ENCODE results near the gene COPS9. TPM values are rescaled to one million over a fixed set of nuclear protein-coding genes. Genes with fewer than 3 reads are reported as not detected.

The COPS9 gene
- total and polyA plus RNA-seq, 2 donors (not counting 1 experiment from before 2014, with no cell fraction given) = 48.7 to 69.9 TPM

GRCh38 chr2:240123821-240124650 is 12.1 kb downstream of the COPS9 start:
- no peaks in the 10 kb centered on the region for H3K4me1 ChIP-seq (ENCODE audit: control insufficient read depth in 2 of 2, insufficient read depth in 2 of 2, low read length in 2 of 2)
- H3K9ac ChIP-seq (ENCODE audit: low read length) = no peak overlapping the region
- no peaks in the 10 kb centered on the region for H3K9me3 ChIP-seq (ENCODE audit: control extremely low read depth in 1 of 3, control insufficient read depth in 2 of 3, insufficient read depth in 1 of 3, low read length in 2 of 3)
- H3K27ac ChIP-seq (ENCODE audit: low read length in 2 of 2) = no peak overlapping the region
- no peaks in the 10 kb centered on the region for H3K27me3 Mint-ChIP-seq
- TF ChIP-seq CTCF (IDR thresholded peaks at IDR 0.05) (no peak), EZH2 (IDR thresholded peaks at IDR 0.05; ENCODE audit: borderline replicate concordance, insufficient read depth, low read depth, low read length, poor library complexity, severe bottlenecking) (no peak)
- WGBS (ENCODE audit: insufficient coverage) = 93% methylated on average over 12 of the region's 24 CpGs
- no peak overlapping the region for H3K4me2 ChIP-seq (replicated peaks; ENCODE audit: low read depth, low read length, poor library complexity, severe bottlenecking)
- no peaks in the 10 kb centered on the region for H3K9me3 Mint-ChIP-seq (ENCODE audit: insufficient read depth)
- ChIA-PET POLR2A (no interaction called here), CTCF (no interaction called here)
- no peak overlapping the region for H3K27ac Mint-ChIP-seq
- no peak overlapping the region for H2AFZ ChIP-seq (ENCODE audit: insufficient read depth, low read depth, low read length, poor library complexity, severe bottlenecking)
- DNase-seq (no peak), ATAC-seq (ENCODE audit: low read depth) (no peak)
- no peak overlapping the region for H3K4me3 ChIP-seq (ENCODE audit: control extremely low read depth in 1 of 5, extremely low read depth in 1 of 5, insufficient read depth in 1 of 5, low read depth in 2 of 5, low read length in 4 of 5)
- no peaks in the 10 kb centered on the region for H4K20me1 ChIP-seq (ENCODE audit: control insufficient read depth, insufficient read depth, low read length, poor library complexity, severe bottlenecking)
- H3K4me3 Mint-ChIP-seq = no peak overlapping the region
- intact Hi-C loops (cut with micrococcal nuclease) = no loop called here
- H3K79me2 ChIP-seq (ENCODE audit: control insufficient read depth, insufficient read depth, low read length) = no peaks in the 10 kb centered on the region
- peaks cover 5% of the 10 kb centered on the region for H3K4me1 Mint-ChIP-seq
- peaks cover 0 to 13% of the 10 kb centered on the region in 2 experiments for H3K36me3 ChIP-seq (replicated peaks in 1 of 2; ENCODE audit: control extremely low read depth in 1 of 2, control insufficient read depth in 1 of 2, extremely low read depth in 1 of 2, insufficient read depth in 2 of 2, low read length in 1 of 2)
- H3K27me3 ChIP-seq (replicated peaks in 1 of 4; ENCODE audit: control extremely low read depth in 1 of 4, control insufficient read depth in 3 of 4, insufficient read depth in 4 of 4, low read length in 3 of 4) = no peaks in the 10 kb centered on the region

GRCh38 chr2:240121675-240122074 is 14.4 kb downstream of the COPS9 start:
- Histone ChIP-seq H3K36me3 (replicated peaks in 1 of 2; ENCODE audit: control extremely low read depth in 1 of 2, control insufficient read depth in 1 of 2, extremely low read depth in 1 of 2, insufficient read depth in 2 of 2, low read length in 1 of 2) (no peaks in the 10 kb centered on the region), H3K4me3 (ENCODE audit: control extremely low read depth in 1 of 5, extremely low read depth in 1 of 5, insufficient read depth in 1 of 5, low read depth in 2 of 5, low read length in 4 of 5) (no peak overlapping the region), H3K4me2 (replicated peaks; ENCODE audit: low read depth, low read length, poor library complexity, severe bottlenecking) (no peak overlapping the region), H2AFZ (ENCODE audit: insufficient read depth, low read depth, low read length, poor library complexity, severe bottlenecking) (no peak overlapping the region), H3K9ac (ENCODE audit: low read length) (no peak overlapping the region), H3K4me1 (ENCODE audit: control insufficient read depth in 2 of 2, insufficient read depth in 2 of 2, low read length in 2 of 2) (no peaks in the 10 kb centered on the region), H4K20me1 (ENCODE audit: control insufficient read depth, insufficient read depth, low read length, poor library complexity, severe bottlenecking) (no peaks in the 10 kb centered on the region), H3K9me3 (ENCODE audit: control extremely low read depth in 1 of 3, control insufficient read depth in 2 of 3, insufficient read depth in 1 of 3, low read length in 2 of 3) (no peaks in the 10 kb centered on the region), H3K27me3 (replicated peaks in 1 of 4; ENCODE audit: control extremely low read depth in 1 of 4, control insufficient read depth in 3 of 4, insufficient read depth in 4 of 4, low read length in 3 of 4) (no peaks in the 10 kb centered on the region), H3K27ac (ENCODE audit: low read length in 2 of 2) (no peak overlapping the region), H3K79me2 (ENCODE audit: control insufficient read depth, insufficient read depth, low read length) (no peaks in the 10 kb centered on the region)
- Mint-ChIP-seq H3K4me3 (no peak overlapping the region), H3K27me3 (no peaks in the 10 kb centered on the region), H3K27ac (no peak overlapping the region), H3K4me1 (peaks cover 5% of the 10 kb centered on the region), H3K9me3 (ENCODE audit: insufficient read depth) (no peaks in the 10 kb centered on the region)
- 60% methylated on average over 11 of the region's 11 CpGs for WGBS (ENCODE audit: insufficient coverage)
- CTCF ChIA-PET = no interaction called here
- intact Hi-C loops (cut with micrococcal nuclease) = no loop called here
- no peak for TF ChIP-seq EZH2 (IDR thresholded peaks at IDR 0.05; ENCODE audit: borderline replicate concordance, insufficient read depth, low read depth, low read length, poor library complexity, severe bottlenecking)
- no peak for TF ChIP-seq CTCF (IDR thresholded peaks at IDR 0.05)
- POLR2A ChIA-PET = no interaction called here
- no peak for DNase-seq
- ATAC-seq (ENCODE audit: low read depth) = no peak

Data from B cell (primary cell).